ENCODE measurements around the gene ZNF804B.

Gene ZNF804B

DNA sequence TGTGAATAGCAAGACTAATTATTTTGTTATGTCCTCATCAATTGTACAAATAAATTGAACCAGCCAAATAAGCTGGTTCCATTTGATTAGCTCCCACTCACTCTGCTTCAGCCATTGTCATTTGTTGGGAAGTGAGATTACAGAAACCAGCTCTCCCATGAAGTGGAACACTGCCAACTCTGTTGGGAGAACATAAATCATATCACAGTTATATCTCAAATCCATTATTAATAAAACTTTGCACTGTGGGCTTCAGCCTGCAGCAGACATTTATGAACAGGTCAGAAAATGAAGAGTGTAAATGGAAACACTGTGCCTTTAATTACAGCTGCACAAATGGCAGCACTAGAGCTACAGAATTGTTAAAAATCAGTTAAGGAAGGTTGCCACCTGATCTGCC lies 82.7 kb downstream of the ZNF804B start:
- no peak for DNase-seq

DNA sequence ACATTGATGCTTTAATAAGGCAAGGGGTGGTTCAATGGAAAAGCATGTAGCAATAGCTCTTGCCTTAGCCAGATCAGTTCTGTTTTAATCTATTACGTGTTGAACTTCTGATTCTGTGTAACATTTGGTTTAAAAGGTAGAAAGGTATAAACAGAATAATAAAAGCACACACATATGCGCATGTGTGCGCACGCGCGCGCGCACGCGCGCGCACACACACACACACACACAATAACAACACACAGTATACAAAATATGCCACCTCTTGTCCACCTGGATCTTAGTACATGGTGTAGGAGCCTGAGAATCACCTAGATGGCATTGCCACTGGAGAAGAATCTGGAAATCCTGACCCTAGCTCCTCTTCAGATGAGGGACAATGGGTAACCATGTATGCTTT lies 85.6 kb downstream of the ZNF804B start:
- no peak for DNase-seq

DNA sequence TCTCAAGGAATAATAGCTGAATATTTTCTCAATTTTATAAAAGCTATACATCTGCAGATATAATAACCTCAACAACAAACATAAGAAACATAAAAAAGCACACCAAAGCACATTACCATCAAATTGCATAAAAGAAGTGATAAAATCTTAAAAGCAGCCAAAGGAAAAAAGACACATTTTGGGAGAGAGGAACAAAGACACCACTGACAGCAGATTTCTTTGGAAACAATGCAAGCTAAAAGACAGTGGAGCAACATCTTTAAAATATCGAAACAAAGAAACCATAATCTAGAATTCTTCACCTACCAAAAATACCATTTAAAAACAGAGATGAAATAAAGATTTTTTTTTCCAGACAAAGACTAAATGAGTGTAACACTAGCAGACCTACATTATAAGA lies 91.7 kb downstream of the ZNF804B start:
- no peak for DNase-seq

DNA sequence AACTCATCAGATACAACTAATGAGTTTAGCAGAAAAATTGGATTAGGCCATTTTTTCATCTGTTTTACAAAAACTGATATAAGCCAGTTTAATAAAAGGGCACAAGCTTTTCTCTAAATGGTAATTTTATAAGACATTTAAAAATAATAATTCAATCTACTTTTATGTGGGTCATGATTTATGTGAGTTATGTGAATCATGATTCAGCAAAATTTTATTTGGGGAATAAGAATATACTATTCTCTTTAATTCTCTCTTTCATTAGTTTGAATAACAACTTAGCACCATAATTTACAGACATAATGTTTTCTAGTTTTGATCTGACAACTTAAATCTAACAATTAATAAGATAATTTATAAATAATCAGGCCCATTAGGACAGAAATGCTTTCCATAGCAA lies 99.8 kb downstream of the ZNF804B start:
- DNase-seq, result no peak

DNA sequence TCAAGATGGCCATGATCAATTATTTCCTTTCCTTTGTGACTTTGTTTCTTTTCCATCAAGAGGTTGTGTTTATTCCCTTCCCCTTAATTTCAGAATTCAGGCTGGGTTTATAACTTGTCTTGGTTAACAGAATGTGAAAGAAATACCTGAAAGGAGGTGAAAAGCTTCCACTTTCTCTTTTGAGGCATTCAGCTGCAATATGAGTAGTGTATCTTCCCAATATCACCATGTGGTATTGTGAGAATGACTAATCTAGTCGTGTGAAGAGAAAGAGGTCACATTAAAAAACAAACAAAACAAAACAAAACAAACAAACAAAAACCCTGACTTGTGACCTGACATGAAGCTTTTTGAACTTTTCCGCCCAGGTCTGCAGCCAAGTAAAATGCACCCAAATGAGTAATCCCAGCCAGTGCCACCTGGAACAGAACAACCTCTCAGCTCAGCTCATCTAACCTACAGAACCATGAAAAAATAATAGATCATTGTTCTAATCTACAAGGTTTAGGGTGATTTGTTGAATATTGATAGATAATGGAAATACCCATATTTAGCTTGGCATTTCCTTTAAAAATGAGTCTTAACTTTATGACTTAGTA lies 106.9 kb downstream of the ZNF804B start:
- DNase-seq, result no peak

DNA sequence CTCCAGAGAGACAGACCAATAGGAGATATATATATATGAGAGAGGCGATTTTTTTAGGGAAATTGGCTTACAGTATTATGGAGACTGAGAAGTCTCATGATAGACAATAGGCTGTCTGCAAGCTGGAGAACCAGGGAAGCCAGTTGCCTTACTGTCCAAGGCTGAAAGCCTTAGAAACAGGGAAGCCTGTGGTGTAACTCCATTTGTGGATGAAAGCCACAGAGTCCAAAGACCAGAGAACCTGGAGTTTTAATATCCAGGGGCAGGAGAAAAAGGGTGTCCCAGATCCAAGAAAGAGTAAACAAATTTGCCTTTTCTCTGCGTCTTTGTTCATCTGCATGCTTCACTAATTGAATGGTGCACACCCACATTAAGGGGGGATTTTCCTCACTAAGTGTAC lies 107.7 kb downstream of the ZNF804B start:
- DNase-seq, result no peak

DNA sequence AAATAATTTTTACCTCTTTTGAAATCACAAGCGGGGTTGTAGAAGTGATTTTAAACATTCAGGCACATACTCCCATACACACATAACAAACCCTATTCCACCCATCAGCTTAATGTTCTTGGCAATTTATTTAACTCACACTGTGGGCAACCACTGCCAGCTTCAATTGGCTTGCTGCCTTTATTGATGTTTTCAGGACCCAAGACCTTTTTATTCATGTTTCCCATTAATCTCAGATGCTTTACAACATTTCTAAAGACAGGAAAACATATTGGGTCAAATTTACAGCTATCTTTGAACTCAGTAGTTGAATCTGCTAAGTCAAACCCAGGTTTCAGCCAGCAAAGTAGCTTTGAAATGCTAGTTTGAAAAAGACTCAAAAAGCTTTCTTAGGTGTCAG lies 109.0 kb downstream of the ZNF804B start:
- DNase-seq, result no peak

DNA sequence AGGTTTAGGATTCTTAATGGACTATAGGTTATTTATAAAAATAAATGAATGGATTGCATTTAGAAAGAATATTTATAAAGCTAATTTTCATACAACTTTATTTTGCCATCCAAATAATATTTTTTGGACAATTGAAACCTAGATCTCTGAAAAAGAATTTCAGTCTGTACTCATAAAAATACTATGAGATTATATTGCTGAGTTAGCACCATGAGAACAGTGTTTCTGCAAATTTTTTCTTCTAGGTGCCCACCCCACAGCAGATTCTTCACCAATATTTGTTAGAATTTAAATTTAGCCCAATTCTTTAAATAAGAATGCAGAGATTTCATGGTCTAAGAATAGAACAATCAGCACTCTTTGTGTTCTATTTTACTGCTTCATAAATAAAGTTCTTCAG lies 121.6 kb downstream of the ZNF804B start:
- no peak for DNase-seq

DNA sequence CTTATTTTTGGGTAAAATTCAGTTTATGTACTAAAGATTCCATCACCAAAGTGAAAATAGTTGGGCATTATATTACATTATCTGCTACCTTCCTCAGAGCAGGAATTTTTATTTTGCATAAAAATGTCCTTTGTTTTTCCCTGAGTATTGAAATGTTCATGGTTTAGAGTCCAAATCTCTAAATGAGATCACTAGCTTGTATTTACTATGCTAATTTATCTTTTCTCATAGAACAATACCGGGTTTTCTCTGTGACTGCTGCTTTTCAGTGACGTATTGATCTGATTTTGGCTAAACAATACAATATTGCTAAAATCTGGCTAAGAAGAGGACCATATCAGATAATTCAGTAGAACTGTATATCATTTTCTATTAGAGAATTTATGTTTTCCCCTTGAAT lies 125.6 kb downstream of the ZNF804B start:
- no peak for DNase-seq

DNA sequence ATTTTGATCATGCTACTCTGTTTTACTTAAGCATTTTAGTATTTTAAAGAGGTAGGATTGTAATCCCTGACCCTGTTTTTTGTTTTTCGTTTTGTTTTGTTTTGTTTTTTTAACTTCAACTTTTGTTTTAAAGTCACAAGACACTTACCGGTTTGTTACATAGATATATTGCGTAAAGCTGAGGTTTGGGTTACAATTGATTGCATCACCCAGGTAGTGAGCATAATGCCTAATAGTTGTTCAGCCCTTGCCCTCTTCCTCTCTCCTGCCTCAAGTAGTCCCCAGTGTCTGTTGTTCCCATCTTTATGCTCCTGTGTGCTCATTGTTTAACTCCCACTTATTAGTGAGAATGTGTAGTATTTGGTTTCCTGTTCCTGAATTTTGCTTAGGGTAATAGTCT lies 129.2 kb downstream of the ZNF804B start:
- no peak for DNase-seq

DNA sequence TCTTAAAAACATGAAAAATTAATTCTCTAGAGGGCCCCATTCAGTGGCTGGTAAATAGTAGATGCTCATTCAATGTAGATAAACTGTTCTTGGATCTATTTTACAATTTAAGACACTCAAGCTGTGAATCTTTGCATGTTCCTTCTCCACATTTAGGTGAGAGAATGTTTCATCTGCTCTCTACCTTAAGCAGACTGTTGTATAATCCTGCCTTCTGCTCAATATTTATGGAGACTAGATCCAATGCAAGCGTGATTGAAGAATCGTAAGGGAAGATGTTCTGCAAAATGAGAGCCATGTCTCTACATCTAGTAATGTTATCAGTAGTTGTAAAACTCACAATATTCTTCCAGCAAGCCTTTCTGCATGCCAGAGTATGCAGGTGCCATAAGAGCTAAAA lies 151.0 kb downstream of the ZNF804B start:
- no peak for DNase-seq

DNA sequence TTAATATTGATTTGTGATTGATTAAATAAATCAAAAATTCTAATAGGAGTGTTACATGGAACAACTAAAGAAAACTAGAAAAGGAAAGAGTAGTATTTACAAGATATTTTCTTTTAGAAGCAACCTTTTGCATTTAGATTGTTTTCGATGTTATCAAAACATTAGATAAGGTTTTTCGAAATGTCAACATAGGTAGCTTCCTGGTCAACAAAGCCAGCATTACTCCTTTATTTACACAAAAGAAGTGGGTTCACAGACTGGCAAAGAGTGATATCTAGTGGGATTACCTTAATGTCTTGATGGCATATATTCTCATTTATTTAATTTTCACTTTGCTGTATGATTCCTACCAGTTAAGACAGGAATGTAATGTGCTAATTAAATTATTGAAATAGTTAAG lies 153.4 kb downstream of the ZNF804B start:
- DNase-seq, result no peak

DNA sequence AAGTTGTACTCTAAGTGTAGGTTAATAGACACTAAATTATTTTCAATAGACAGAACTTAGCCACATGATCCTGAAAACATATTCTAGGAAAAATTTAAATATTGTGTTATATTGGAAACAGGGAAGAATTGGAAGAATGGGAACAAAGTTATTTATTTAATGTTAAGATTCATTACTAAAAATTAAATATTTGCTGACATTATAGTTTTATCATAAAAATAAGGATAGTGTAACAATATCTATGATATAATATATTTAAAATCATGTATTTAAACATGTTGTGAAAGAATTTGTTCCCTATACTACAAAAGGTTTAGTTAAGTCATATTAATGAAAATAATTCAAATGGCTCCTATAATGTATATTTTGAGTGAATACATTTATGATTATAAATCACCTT lies 156.1 kb downstream of the ZNF804B start:
- no peak for DNase-seq

DNA sequence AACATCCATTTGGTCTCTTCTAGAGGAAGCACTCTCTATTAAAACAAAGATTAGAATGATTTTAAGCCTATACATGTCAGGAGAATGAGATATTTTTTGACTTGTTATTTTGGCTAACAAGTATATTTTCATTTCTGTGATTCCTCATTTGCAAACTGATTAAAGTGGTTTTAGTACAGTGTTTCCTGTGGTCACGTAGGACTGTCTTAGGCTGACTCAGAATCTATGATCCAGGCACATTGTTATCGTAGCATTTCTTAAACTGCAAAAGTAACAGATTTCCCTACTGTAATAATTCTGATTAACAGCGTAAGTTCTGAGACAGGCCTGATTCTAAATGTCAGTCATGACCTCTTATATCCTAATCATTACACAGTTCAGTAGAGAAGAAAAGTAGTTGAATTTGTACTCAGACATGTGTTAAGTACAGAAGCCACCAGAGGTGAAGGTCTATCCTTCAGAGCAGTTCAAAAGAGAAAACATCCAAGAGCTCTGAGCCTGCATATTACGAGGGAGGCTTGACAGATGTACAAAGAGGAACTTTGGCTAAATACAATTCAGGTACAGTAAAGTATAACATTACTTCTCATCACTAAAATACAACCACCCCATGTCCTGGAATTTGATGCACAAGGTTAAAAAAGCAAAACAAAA lies 160.1 kb downstream of the ZNF804B start:
- no peak for DNase-seq

DNA sequence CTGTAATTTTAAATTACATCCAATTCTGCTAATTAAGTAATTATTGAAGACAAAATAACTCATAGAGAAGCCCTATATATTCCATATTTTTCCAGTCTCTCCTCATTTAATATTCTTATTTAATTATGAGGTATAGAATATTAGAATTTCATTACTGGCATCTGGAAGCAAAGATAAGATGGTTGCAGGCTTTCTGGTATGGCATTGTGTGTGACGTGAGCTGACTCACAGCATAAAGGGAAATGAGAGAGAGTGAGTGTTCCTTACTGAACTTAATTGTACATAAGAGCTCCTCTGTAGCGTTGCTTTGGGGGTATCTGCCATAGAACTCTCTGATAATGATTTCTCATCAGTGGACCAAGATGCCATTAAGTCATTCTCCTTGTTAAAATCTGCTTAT lies 163.4 kb downstream of the ZNF804B start:
- DNase-seq, result no peak

DNA sequence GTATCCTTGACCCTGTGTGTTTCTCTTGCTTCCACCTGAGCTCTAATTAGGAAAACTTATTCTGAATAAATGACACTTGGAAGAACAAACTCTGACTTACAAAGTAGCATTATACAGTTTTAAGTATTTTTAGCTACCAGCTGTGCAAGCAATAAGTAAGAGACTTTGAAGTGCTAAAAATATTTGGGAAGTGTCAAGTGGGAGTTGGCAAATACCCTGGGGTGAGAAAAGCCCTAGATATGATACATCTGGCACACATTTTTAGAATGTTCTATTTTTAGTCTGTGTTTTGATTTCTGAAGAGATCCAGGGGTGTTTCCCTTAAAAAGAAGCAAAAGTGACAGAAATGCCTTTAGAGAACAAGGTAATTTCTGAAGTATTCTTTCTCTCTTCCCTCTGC lies 168.8 kb downstream of the ZNF804B start:
- DNase-seq, result no peak

DNA sequence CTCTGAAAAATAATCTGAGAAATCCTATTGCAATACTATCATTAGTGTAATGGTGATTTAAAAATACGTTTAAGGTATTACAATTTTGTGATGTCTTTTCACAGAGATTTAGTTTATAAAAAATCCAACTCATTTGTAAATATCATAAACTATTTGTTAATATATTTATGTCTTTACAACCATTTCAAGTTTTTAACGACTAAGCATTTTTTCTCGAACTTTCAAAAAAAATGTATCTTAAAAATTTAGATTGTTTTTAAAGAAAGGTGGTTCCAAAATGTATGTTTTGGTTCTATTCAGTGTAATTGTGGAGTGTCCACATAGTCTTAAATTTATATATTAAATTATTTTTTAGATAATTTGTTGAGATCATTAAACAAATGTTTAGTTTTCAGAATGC lies 170.2 kb downstream of the ZNF804B start:
- DNase-seq, result no peak

DNA sequence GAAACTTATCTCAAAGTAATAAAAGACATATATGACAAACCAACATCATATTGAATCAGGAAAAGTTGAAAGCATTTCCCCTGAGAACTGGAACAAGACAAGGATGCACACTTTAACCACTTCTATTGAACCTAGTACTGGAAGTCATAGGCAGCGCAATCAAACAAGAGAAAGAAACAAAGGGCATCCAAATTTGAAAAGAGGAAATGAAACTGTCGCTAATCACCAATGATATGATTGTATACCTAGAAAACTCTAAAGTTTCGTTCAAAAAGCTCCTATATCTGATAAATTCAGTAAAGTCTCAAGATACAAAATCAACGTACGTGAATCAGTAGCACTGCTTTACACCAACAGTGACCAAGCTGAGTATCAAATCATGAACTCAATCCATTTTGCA lies 173.8 kb downstream of the ZNF804B start:
- DNase-seq, result no peak

DNA sequence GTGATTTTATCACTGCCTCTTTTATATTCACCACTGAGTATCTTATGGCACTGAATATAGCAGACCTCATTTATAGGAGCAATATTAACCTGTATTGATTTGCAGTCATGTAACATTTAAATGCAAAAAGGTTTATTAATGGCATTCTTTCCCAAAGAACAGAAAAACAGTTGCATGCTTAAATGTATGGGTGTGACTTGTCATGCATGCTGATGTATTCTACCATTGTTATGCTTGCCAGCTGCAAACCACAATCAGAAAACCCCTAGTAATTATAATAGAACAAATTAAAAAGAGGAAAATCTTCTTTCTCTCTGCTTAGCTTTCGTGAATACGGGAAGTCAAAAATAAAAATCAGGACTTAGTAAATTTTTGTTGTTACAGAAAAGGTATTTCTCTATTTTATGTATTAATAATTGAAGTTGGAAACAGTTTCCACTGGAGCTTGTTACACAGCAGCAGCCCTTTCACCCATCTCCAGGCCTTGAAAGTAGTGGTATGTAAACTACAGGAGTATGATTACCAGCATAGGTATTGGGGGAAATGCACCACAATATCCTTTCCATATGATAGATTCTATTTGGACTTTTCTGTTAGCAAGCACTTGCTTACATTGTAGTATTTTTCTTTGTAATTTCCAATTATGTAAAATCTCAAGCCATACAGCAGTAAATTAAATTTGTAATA lies 183.5 kb downstream of the ZNF804B start:
- DNase-seq, result no peak

DNA sequence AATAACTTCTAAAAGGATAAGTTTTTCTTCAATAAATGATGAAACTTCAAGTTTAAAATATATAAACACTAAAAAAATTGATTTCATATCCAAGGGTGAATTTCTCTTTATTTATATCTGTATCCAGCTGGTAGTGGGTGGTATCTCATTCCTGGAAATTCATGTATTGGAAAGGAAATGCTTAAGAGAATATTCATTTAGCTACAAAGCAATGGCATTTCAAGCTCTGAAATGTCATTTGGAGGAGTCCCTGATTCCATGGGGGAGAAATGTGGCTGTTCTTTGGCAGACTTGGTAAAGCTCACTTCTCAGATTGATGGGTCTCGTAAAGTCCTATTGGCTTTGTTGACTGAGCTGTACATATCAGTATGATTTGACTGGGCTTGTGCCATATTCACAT lies 192.3 kb downstream of the ZNF804B start:
- no peak for DNase-seq

DNA sequence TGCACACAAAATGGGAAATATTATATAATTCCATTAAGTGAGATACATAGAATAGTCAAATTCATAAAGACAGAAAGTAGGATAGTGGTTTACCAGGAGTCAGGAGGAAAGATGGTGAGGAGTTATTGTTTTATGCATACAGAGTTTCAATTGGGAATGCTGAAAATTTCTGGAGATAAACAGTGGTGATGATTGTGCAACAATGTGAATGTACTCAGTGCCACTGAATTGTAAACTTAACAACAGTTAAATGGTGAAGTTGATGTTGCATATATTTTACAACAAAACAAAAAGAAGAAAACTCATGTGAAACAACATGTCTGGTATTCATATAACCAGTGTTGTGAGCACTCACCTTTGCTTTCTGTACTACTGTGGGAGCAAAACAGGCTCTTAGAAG lies 204.9 kb downstream of the ZNF804B start:
- no peak for DNase-seq

DNA sequence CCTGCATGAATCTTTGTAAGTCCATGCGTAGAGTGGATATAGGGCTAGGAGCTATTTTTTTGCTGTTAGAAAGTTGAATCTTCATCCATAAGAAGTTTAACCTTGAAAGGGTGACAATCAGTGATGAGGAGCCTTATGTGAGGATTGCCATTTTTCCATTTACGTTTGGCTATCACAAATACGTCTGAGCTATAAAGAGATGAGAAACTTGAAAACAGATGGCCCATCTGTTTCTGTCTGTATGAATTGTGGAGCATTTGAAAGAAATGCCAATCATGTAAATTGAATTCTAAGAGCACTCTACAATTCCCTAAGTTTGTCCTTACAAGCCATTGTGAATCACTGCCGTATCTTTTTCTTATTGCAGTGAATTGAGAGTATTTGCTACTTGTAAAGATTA lies 205.9 kb downstream of the ZNF804B start:
- DNase-seq, result no peak

DNA sequence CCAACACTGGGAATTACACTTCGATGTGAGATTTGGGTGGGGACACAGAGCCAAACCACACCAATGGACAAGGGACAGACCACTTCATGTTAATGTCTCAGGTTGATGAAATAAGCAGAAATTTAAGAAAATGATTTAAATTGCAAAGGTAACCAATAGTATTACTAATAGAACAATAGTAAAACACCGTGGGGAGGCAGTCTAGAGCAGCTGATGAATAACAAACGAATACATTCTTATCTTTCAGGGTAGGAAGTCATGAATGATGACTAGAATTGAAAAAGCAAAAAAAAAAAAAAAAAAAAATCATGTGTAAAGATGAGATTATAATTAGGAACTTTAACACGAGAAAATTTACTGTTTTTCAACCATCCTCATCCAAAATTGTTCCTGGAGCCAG lies 207.9 kb downstream of the ZNF804B start:
- no peak for DNase-seq

DNA sequence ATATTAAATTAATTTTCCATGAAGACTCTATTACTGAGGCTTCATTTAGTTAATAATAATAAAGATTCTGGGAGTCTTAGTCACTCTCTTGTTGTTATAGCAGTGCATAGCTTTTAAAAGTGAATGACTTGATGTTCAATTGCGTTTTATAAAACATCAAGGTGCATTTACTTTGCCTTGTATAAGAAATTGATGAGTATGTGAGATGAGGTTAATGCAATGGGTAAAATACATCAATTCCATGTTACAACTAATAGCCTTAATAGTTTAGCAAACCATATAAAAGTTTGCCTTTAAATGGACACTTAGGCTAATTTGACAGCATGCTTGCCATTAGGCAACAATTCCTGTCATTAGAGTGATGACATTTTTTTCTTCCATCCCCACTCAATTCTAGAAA lies 209.7 kb downstream of the ZNF804B start:
- no peak for DNase-seq

DNA sequence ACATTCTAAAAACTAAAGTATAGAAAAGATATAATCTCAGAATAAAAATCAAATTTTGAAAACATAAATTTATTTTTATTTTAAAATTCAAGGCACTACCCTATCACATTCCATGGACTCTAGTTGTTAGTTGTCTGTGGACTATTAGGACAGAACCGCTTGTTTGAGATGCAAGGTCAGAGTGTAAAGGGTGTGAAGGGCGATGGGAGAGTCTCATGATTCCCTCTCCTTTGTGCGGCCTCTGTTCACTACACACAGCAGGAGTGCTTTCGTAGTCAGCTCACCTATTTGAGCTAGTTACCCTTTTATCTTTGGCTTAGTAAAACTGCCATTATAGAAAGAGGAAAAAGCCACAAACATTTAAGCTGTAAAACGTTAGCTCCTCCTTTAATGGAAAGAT lies 225.8 kb downstream of the ZNF804B start:
- DNase-seq, result no peak

All from activated CD8-positive, alpha-beta memory T cell treated with anti-CD3 and anti-CD28 coated beads, Interleukin-2, amount 50 U/mL, for 4 hours (primary cell).